GM13977 (cell line): ENCODE measurements around the gene SCRG1.
A peak's percentile ranks its signal among the peaks of the same experiment; 100 is the strongest.

Experiments used
- DNase-seq: peaks from one replicate; pipeline ENCODE4 v3.0.0; 2012; ENCODE audit warnings: low spot score
- CTCF ChIP-seq: IDR thresholded peaks from 2 replicates; pipeline ENCODE4 v1.5.1; 2012; ENCODE audit warnings: mild to moderate bottlenecking, control low read depth; ENCODE audit not compliant: insufficient read depth; ENCODE audit errors: extremely low read depth, missing control alignments
- in situ Hi-C: fragments of 300-500 bp; cut with MboI; formaldehyde crosslinking; loops from one replicate; pipeline ENCODE4 v1.12.0; 2022; ENCODE audit warnings: low sequenced_read_pairs, low pct_unique_long_range_greater_than_20kb, mixed read lengths, inconsistent platforms; ENCODE audit not compliant: unreplicated experiment

The SCRG1 gene

DNA sequence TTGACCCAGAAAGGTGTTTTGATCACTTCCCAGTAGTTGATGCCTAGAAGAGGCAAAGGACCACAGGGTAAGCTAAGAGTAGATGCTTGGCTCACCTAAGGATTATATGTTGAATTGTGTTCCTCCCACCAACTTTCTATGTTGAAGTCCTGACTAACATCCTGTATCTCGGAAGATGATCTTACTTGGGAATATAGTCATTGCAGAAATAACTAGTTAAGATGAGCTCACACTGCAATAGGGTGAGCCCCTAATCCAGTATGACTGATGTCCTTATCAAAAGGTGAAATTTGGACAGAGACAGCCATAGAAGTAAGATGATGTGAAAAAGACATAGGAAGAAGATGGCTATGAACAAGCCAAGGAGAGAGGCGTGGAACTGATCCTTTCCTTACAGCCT, 61.5 kb downstream of the SCRG1 start:
- DNase-seq, result no peak
- TF ChIP-seq CTCF, result no peak
- in situ Hi-C loops, result no loop called here

DNA sequence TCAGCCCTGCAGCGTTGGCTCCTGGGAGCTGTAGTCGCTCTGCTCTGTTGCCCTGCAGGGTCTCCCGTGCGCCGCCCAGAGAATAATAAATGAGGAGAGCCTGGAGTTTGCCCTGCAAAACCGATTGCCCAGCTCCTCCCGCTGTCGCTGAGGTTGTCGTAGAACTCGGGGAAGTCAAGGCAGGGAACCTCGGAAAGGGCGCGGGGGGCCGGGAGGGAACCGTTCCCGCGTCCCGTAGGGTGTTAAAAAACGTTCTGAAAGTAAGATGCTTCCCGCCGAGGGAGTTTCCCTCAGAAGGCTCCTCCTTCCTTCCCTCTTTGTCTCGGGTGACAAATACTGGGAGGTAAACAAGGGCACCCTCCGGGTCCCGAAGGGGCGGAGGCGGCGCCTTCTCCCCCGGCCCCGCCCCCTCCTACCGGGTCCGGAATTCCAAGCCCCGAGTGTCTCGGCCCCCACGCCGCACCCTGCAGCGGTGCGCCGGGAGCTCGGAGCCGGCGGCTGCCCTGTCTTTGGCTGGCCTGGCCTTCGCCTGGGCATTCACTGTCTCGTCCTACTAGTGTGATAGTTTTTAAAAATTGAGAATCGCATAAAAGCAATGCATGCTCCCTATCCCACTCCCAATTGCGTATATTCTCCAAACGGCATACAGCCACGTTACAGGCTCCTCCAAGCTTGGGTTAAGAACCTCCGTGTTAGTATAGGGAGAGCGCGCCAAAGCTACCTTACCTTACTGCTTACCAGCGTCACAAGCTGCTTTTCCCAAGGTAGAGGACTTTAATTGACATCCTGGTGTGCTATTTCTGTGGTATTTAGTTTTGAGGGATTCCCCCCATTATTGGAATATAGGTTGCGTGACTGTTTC, 63.8 kb downstream of the SCRG1 start:
- no peak for TF ChIP-seq CTCF
- in situ Hi-C loops, result no loop called here
- DNase-seq, result peak; percentile 71
